Stimulated activated CD4-positive, alpha-beta T cell treated with anti-CD3 and anti-CD28 coated beads, Interleukin-4, amount 100 ng/mL, for 1 hour (primary cell): Measurements from ENCODE around the gene KIAA1755.

ENCODE experiments used
- DNase-seq: peaks from one replicate; pipeline ENCODE4 v3.0.0-alpha.2; 2020

The KIAA1755 gene

DNA sequence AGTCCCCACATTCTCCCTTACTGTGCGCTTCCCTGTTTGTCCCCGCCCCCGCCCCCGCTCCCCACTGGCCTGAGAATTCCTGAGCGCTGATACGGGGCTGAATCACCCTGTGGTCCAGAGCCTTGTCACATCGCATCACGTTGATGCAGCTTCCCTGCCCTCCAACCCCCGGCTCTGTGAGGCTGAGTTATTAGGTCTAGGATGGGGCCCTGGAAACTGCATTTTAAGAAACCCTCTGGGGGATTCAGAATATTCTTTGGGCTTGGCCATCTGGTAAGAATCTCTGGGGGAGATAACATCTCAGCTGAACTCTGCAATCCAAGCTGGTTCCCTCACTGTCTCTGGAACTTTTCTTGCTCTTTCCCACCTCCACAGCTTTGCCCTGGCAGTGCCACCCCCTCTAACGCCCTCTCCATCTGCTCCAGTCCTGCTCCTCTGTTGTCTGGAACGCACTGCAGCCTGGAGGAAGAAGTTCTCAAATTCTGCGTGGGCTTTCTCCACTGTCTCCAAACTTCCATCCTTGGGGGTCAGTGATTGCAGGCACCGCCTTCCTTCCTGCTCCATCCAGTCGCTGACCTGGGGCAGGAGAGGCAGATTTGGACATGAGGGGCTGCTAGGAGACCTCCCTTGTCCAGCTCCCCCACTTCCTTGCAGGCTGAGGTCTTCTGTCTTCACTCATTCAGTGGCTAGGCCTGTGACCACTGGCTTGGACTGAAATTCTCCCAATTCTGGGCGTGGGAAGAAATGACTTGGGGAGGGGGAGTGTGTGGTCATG lies 42.6 kb downstream of the KIAA1755 start:
- no peak for DNase-seq

DNA sequence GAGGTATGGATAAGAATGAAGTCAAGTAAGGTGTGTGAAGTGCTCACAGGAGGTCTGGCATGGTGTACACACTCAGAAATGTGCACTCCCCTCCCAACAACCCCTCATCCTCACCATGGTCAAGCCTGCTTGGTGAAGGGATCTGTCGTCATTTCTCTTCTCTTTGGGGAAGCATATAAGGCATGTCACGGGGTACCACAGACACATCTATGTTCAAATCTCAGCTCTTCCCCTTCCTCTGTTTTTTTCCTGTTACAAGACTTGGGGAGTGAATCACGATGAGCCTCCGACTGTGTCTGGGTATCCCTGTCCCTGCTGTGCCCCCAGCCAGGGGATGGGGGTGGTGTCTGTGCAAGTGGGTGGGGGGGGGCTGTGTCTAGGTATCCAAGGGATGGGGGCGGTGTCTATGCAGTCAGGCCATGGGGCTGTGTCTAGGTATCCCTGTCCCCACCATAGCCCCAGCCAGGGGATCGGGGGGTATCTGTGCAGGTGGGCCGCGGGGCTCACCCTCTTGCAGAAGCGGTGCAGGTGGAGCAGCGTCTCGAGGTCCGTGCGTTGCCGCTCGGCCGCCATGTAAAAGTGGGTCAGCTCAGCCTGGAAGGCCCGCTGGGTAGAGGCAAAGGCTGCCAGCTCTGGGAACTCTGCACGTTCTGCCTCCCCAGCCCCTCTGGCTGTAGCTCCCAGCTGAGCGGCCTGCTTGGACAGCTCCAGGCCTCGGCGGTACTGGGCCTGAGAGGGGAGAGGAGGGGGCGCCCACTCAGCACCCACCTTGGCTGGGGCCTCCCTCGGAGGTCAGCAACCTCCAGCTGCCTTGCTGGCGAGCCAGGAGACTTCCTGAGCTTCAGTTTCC lies 43.6 kb downstream of the KIAA1755 start:
- no peak for DNase-seq

DNA sequence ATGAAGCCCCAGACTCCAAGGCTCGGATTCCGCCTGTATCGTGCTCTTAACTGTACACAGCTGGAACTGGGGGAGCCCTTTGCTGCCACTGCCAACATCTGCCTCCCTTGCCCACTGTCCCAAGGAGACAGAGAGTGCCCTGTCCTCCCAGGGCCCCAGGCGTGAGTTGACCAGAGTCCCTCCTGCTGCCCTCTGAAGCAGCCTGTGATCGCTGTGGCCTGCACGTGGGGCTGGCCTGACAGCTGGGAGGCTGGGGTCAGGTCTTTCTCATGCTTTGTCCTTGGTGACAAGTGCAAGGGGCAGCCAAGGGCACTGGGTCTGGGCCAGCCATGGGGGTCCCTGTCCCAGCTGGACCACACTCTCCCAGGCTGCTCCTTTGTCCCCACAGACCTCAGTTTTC lies 44.3 kb downstream of the KIAA1755 start:
- DNase-seq, result no peak

DNA sequence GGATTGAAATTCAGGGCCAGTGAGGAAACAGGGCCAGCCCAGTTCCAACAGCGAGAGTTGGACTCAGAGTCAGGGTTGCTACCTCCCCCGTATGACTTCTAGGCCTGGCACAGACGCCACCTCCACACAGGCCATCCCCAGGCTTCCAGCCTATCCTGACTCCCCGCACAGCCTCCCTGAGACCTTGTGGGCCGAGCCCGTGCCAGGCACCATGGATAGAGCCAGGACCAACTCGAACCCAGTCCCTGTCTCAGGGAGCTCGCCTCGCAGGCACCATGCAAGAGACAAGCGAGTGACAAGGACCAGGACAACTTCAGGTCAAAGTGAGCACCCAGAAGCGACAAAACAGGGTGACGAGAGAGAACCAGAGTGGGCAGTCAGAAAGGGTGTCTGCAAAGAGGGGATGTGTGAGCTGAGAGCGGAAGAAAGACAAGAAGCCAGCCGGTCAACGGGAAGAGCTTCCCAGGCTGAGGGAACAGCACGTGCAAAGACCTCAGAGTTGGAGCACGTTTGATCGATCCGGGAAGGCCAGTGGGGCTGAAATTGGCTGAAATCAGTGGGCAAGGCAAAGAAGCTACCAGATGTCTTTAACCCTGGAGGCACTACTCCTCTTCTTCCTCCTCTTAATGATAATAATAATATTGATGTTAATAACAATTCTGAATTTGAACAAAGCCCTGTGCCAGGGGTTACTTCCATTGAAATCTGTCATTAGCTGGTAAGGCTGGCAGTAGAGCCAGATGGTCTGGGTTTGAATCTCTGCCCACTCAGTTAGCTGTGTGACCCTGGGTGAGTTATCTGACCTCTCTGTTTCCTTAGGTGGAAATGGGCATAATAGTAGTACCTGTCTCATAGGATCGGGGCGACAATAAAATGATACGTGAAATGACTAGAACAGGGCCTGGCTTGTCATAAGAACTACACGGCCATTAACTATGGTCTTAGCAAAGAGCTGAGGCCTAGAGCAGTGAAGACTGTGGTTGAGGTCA lies 45.0 kb downstream of the KIAA1755 start:
- DNase-seq, result no peak

DNA sequence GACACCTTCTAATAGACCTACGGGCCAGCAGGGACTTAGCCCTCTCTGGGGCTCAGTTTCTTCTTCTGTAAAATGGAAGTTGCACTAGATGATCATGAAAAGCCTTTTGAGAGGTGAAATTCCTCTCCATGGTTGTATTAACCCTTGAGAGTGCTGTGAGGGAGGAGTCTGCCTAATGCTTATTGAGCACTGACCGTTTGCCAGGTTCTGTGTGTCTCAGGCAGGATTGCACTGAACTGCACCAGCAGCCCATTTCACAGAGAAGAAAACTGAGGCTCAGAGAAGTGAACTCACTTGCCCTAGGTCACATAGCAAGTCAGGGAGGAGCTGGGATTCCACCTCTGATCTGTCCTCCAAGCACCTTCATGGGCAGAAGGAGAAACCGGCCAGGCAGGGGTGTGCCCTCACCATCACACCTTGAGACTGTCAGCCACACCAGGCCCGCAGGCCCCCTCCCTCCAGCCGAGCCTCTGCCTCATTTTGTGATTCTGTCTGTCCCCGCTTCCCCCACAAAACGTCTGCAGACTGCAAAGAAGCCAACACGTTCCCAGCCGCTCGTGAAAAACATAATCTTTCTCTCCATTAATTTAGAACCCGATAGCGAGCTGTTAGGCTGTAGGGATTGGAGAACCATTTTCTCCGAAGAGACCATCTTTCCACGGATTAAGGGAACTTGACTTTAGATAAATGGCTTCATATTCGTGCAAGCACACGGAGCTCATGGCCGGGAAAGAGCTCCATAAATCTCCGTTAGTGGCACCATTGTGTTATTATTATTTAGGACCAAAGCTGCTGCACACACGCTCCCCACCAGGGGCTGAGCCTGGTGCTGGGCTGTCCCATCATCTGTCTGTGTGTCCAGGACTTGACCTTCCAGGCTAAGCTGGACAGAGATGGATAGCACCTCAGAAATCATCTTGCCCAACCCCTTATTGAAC lies 46.0 kb downstream of the KIAA1755 start:
- no peak for DNase-seq

DNA sequence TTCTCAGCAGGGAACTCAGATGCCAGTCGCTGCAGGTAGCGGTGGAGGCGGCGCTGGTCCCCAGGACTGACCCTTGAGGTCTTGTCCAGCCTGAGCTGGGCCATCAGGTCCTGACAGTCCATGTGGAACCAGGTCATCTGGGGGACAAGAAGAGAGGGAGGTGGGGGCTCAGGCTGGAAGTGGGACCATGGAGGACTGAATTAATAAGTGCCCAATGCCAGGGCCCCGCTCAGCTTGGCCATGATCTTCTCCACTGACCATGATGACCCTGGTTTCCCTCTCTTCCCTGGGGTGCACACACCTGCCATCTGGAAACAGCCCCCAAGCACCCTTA lies 47.0 kb downstream of the KIAA1755 start:
- no peak for DNase-seq

DNA sequence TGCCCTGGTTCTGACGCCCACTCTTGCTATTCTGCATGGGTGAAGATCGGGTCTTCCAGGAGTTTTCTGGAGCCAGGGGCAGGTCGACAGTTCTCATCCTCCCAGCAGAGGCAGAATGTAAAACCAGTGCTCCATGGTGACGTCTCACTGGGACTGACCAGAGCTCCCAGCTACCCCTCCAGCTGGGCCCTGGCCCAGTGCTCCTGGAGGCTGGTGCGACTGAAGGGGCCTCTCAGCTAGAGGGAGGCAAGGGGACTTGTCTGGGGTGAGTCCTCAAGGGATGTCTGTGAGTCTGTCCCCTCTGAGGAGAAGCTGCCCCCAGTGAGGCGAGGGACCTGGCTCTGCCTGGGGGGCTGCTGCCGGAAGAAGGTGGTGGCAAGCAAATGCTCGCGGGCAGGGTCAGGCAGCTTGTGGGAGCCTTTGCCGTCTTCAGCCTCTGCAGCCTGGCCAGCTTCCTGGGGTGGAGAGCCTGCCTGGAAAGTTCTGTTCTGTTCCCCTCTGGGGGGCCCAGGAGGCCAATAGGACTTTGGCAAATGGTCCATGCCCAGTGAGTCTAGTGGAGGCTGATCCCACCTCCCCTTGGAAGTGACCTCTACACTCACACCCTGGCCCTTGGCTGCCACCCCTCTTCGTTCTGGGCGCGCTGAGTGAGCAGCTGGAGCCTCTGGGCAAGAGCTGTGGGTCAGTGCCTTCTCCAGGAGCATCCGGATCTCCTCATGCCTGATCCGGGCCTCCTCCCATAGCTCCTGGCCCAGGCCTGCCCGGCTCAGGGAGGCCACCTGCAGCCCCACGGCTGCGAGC lies 47.5 kb downstream of the KIAA1755 start:
- no peak for DNase-seq

DNA sequence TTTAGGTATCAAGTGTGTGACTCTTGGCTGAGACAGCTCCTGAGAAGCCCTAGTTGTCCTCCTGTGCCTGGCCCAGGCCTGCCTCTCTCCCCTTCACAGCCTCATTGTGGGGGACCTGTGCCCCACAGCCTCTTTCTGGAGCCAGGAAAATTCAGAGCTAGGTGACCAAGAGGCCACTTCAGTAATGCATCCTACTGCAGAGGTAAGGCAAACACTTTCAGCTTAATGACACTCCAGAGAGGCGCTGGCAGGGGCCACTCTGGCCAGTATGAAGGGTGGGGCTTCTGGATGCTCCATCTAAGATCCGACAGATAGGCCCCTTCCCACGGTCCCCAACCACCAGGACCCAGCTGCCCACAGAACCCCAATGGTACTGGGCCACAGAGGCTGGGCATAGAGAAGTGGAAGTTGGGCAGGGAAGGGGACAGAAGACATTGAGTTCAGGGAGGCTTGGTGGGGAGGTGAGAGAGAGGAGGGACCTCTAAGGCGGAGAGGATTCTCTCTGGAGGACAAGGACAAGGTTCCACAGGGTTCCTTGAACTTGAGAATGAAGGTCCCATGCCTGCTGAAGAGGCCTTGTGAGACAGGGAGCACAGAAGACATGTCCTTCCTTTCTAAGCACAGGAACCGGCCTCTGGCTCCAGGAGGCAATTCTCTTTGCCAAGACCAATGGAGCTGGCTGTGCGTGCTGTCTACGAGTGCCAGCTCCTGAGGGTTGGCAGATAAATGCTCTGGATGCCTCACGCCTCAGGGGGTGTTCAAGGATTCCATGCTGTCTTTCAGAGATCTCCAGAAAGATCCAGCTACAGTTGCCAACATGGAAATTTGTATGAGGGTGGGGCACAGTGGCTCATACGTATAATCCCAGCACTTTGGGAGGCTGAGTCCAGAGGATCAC lies 49.1 kb downstream of the KIAA1755 start:
- no peak for DNase-seq

DNA sequence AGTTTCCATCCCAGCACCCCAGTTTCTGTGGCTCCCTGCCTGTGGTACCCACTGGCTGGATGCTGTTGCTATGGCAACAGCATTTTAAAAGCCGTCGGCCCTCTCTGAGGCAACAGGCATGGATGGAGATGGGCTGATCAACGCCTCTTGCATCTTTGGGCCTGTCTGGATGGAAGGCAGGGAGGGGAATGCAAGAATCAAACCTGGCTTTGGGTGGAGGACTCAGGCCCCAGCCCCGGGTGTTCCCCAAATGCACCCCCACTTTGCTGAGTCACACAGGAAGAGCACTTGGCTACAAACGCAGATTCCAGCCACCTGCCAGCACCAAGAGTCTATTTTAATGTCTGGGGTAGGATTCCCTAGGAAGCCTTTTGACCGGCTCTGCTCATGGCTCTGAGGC lies 49.8 kb downstream of the KIAA1755 start:
- no peak for DNase-seq

DNA sequence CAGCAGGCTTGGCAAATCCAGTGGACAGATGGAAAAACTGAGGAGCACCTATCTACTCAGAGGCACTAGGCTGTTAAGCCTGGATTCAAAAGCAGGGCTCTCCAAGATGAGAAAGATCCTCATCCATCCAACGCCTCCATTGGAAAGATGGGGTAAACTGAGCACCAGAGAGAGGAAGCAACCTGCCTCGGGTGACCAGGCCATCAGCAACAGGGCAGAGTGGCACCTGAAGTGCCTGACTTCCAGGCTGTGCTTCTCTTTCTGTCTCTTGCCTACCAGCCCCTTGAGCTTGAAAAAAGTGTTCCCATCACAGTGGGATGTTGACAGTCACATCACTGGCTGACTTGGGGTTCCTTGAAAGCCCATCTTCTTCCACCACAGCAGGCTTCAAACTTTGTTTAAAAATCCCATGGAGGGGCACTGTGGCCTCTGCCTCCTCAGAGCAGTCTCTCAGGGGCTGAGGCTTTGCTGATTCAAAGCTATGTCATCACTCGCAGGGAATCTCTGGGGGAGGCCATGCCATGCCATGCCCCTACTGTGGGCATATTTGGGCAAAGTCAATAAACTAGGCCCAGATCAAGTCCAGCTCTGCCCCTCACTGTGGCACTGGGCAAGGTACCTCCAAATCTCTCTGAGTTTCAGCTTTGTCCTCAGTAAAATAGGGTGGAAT lies 50.7 kb downstream of the KIAA1755 start:
- no peak for DNase-seq

DNA sequence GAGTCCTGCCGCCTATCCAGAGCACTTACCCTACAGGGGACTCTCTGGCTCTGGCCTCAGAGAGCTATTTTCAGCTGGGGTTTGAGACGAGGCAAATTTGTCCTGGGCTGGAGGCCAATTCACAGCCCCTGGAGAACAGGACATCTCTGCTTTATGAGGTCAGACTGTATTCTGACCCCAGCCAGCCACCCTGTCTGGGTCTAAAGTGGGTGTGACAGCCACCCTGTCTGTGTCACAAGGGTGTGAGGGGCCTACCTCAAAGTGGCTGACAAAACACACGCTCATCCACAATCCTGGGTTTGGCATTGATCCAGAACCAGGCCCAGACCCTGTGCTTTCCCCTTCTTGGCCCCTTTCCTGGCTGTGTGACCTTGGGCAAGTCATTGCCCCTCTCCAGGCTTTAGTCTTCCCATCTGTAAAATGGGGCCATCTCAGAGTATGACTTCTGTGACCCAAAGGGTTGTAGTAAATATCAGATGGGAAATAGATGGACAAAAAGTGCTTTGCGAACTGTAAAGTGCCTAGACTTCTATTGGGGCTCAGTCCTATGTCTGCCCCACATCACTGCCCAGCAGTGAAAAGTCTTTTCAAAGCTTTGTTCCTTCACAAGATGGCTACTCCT lies 51.4 kb downstream of the KIAA1755 start:
- DNase-seq, result no peak

DNA sequence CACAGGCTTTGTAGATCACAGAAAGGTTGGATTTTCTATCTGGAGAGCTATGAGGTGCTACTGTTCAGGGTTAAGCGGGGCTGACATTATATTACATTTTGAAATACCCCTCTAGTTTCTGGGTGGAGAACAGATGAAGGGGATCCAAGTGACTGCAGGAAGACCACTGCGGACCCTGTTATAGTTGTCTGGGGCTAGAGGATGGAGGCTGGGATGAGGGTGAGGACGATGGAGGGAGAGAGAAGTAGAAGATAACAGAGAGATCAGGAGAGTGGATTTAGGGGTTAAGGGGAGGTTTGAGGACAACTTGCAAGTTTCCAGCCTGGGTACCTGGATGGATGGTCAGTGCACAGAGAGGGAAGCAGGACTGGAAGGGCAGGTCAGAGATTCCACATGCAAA lies 52.0 kb downstream of the KIAA1755 start:
- no peak for DNase-seq

DNA sequence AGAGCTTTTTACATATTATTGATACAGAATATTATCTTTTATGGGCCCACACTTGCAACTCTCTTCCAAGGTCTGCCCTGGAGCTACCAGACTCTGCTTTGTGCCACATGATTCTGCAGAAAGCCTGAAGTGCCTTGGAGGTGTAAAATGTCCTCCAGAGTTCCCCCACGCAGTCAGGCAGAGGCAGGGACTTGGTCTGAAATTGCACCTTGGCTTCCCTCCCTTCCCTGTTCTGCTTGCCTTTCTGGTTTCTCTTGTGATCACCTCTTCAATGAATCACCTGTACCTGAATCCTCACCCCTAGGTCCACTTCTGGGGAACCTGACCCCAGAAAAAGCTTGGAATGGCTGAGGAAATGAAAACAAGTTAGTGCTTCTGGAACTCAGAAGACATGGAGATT lies 52.4 kb downstream of the KIAA1755 start:
- no peak for DNase-seq

DNA sequence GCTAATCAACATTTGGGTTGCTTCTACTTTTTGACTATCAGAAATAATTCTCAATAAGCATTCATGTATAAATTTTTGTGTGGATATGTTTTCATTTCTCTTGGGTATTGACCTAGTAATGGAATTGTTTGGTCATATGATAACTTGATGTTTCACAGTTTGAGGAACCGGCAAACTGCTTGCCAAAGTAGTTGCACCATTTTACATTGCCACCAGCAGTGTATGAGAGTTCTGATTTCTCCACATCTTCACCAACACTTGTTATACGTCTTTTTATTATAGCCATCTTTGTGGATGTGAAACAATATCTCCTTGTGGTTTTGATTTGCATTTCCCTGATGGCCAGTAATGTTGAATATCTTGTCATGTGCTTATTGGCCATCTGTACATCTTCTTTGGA lies 52.9 kb downstream of the KIAA1755 start:
- no peak for DNase-seq

DNA sequence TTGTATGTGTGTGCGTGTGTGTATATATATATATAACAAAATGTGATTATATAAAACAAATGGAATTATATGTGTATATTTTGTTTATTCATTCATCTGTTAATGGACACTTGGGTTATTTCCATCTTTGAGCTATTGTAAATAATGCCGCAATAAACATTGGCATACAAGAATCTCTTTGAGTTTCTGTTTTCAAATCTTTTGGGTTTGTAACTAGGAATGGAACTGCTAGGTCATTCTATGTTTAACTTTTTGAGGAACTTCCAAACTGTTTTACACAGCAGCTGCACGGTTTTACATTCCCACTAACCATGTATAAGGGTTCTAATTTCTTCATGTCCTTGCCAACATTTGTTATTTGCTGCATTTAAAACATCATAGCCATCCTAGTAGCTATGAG lies 55.5 kb downstream of the KIAA1755 start:
- DNase-seq, result no peak

DNA sequence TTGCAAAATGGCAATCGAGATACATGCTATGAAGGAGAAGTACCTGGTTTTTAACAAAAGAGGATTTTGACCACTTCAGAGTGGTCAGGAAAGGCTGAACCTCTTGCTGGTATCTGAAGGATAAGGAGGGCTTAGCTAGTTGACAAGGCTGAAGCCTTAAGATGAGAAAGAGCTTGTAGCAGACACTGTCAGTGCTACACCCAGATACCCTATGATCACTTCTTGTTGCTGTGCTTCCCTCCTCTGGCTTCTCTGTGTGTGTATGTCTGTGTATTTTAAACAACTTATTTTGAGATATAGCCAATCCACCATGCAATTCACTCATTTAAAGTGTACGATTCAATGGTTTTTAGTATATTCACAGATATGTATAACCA lies 56.6 kb downstream of the KIAA1755 start:
- no peak for DNase-seq

DNA sequence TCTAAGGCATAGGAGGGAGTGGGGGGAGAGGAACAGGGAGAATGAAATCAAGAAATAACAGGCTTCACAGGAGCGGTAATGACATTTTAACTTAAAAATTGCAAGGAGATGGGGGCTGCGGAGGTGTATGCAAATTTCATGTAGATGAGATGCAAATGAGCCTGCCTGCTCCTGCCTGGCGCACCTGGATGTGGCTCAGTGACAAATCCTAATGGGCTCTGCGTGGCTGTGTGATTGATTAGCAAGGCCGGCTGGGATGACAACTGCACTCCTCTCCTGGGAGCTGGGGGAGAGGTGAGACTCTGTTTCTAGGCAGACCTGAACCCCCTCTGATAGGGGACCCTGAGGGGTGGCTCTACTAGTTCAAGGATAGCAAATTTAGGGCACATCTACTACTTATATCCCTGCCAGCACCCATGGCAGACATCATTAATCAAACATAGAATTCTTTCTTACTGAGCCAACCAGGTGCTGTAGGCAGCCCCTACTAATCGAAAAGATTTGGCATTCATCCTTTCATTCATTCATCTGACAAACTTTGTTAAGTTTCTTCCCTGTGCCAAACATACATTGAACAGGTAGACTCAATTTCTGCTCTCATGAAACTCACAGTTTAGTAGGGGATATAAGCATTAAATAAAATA lies 57.1 kb downstream of the KIAA1755 start:
- DNase-seq, result no peak

DNA sequence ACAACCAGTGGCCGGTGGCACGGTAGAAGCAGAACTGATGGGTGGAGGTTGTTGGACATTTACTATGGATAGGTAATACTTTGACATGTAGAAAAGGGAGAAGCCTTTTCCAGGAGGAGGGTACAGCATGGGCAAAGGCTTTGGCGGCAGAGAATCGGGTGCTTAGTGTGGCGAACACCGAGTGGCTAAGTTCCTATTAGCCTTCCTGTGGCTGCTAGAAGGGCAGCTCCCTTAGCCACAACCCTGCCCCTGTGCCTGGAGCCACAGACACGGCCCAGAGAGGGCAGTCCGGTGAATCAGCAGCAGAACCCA lies 57.6 kb downstream of the KIAA1755 start:
- DNase-seq, result no peak
